T follicular helper cell (primary cell): Measurements from ENCODE around the gene HNF1B.

ENCODE experiments used
- DNase-seq: peaks from one replicate; pipeline ENCODE4 v3.0.0-alpha.2; 2020; ENCODE audit warnings: low read depth

The HNF1B gene

DNA sequence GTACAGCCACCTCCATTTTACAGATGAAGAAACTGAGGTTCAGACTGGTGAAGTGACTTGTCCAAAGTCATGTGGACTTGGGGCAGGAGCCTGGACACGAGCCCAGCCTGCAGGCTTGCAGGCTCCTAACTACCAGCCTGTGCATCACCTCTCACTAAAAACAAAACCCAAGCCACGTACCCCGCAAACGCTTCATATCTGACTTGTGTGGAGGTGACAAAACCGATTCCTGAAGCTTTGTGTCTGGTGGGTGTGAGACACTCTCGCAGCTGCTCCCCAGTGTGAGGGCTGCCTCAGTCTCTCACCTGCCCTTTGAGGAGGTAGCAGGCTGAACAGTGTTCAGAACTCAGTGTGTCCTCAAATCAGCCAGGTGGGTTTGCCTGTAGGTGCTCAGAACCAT, 8.4 kb downstream of the HNF1B start:
- DNase-seq = no peak

DNA sequence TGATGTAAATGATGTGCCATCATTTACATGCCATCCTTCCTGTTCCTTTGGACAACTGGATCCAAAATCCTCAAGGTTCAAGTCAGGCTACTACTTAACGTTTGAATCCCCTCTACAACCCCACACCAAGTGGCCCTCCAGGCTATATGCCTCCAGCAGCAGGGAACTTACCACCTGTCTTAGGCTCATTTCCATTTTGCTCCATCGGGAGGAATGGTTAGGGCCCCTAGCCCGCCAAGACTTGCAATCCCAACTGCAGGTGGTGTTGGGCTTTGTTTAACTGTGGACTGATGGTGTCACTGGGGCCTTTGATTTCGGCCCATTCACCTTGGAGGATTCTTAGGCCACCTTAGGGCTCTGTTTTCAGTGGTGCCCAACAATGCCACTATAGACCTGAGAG, 9.7 kb downstream of the HNF1B start:
- no peak for DNase-seq

DNA sequence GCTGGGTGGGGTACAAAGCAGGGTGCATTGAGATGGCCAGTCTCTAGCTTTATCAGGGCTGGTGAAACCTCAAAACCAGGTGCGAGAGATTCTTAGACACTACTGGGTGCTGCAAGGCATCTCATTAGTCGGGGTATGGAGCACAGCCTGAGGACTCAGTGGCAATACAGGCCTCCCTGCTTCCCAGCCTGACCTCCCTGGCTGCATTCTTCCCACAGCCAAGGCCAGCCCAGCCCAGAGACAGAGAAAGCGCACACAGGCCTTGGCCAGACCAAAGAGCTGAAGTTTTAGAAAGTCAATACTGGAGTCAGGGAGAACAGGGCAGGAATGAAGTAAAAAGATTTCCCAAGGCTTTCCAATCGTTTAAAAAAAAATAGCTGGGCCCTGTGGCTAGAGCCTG, 12.5 kb downstream of the HNF1B start:
- DNase-seq = no peak

DNA sequence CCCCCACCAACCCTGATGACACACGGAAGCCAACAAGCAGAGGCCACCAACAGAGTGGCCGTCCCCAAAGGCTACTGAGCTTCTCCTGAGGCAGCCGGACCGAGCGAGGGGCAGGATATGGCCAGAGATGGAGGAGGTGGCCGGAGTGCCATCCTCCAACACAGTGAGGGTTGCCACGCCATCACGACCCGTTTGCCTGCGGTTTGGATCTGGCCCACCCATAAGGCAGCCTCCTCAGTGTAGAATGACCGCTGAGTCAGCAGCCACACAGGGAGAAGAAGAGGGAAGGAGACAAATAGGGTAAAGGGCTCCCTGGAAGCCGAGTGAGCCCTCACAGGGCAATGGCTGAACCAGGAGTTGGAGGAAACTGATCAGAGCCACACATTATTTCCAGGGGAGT, 13.8 kb downstream of the HNF1B start:
- DNase-seq = no peak

DNA sequence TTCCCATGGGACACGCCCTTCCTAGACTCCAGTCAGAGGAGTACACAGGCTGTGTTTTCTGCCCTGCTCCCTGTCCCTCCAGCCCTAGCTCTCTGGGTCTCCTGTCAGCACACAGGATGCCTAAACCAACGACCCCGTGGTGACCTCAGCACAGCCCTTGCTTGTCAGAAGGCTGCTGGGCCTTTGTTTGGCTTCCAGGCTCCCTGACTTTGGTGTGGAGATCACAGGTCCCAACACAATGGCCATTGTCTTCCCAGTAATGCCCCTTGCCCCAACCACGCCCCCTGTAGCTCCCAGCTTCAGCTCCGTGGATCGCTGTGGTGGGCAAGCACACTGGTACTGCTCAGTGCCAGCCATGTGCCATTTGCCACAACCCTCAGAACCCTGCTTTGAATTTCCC, 15.0 kb downstream of the HNF1B start:
- no peak for DNase-seq

DNA sequence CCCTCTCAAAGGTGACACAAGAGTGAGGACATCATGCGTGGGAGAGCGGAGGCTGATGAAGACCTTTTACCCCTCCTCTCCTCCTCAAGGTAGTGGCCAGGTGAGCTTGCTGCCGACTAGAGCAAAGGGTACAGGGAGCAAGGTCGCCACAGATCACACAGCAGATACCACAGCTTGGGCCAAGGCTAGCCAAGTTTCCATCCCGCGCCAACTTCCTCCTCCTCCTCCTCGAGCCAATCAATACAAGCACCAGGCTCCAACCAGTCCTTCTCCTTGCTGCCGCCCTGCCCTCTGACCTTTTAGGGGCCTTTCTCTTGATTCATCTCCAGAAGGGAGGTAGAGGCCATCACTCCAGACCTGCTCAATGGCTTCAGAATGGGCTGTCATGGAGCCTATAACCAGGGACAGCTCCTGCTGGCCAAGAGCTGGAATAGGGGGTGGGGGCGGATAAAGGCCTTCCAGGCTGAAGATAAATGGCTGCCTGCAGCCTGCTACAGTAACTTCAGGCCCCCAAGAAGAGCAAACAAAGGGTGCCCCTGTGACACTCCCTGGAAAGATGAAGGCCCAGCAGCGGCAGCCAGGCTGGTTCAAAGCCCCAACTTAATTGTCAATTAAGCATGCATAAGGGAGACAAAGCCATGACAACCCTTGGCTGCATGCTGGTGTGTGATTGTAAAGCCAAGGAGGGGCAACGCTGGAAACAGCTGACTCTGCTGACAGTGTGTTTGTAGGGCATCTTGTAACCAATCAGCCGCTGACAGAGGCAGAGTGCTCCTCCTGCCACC, 17.8 kb downstream of the HNF1B start:
- no peak for DNase-seq

DNA sequence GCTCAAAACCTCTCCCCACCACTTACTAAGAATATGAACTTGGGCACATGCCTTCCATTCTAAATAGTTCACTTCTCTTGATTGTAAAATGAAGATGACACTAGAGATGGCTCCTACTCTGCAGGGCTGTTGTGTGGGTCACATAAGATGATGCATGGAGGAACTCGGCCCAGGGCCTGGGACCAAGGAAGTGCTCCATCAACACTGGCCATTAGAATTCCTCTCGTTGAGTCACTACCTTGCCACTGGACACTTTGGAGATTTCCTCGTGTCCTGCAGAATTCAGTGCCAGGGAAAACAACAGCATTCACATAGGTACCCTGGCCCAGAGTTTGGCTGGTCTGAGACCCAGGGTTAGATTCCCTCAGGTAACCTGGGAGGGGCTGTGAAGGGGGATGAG, 18.6 kb downstream of the HNF1B start:
- DNase-seq = no peak

DNA sequence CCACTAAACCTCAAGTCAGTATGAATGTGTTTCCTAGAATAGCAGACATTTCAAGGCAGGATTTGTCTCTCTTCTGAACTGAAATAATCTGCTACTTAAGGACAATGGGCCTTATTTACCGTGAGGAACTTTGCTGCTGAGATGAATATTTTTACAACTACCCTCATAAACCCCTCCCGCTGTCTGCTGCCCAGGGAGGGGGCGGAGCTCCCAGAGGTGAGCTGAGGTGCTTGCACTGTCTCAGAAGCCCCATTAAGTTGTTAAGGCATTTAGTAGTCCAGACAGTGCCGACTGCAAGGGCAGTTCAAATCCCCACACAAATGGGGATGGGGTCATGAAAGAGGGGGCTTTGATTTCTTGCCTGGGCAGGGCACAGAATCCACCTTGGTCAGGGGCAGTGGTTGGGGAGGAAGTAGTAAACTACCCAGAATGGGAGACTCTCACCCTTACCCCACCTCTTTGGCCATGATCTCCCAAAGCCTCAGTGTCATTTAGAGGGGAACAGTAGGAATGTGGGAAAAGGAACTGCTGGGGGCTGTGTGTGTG, 19.2 kb downstream of the HNF1B start:
- DNase-seq = no peak

DNA sequence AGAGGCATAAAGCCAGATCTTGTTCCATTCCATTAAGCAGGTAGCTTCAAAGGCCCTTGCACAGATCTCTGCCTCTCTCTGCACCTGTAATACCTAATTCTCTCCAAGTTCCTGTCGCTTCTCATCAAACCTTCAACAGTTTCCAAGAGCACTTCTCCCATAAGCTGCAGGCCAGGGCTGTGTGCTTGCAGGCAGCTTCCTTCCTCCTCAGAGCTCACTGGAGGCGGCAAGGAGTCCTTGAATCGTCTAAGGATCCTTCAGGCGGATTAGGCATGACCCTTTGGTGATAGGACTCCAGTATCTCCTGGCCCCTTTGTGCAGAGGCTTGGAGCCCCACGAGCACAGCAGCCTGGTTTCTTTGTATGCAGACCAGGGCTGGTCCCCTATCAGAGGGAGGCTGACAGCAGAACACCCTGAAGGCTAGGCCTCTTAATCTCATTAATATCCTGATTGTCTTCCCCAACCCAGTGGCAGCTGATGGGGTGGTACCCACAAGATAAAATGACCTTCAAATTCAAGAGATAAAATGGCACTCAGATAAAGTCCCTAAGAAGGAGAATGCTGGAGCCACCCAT, 19.8 kb downstream of the HNF1B start:
- no peak for DNase-seq

DNA sequence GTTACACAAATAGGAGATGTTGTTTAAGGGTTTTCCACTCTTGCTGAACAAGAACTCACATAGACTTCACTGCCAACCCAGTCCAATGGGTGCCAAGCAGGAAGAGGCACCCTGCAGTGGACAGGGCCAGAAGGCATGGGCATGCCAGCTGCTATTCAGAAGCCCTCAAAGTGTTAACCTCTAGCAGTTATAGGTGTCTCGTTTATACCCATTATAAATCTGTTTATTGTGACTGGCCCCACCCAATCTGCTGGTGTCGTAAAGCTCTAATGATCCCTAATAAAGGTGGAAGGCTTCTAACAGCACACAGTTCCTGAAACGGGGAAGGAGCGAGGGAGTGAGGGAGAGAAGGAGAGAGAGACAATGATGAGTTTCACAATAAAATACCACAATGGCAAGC, 23.9 kb downstream of the HNF1B start:
- no peak for DNase-seq

DNA sequence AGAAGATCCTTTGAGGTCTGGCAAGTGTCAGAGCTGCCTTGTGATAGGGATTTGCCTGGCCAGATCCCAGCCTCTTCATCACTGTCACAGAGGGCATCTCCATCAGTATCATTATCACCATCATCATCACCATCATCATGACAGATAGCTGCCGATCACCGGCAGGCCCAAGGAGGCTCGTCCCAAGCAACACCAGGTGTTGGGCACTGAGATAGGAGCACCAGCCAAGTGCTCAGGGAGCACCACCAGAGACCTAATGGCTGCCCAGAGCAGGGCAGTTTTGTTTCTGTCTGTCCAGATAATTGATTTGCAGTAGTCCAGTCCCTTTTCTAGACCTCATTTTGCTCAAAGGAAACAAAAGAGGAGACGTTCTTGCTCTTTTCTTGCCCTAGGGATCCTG, 25.0 kb downstream of the HNF1B start:
- no peak for DNase-seq

DNA sequence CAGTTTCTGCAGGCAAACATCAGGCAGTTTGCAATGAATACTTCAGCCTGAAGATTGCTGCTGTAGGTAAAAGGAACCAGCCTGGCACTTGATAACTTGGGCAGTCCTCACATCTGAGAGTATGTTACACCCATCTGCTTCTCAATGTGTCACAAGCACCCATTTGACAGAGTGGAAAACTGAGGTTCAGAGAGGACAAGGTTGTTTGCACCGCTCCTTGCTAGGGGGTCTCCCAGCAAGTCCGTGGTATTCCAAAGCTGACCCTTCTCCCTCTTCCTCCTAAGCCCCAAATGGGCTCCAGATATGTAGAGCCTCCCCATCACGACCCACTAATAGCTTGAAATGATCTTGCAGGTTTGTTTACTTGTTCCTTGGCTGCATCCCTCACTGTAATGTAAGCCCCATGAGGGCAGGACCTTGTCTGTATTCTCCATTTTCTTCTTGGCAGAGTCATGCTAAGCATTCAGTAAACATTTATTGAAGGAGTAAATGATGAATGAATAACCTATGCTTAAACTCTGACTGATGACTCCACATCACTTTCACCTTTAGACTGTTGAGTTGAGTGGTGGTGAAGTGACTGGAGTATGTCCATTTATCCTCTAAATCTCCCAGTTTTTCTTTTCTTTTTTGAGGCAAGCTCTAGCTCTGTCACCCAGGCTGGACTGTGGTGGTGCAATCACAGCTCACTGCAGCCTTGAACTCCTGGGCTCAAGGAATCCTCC, 26.4 kb downstream of the HNF1B start:
- no peak for DNase-seq

DNA sequence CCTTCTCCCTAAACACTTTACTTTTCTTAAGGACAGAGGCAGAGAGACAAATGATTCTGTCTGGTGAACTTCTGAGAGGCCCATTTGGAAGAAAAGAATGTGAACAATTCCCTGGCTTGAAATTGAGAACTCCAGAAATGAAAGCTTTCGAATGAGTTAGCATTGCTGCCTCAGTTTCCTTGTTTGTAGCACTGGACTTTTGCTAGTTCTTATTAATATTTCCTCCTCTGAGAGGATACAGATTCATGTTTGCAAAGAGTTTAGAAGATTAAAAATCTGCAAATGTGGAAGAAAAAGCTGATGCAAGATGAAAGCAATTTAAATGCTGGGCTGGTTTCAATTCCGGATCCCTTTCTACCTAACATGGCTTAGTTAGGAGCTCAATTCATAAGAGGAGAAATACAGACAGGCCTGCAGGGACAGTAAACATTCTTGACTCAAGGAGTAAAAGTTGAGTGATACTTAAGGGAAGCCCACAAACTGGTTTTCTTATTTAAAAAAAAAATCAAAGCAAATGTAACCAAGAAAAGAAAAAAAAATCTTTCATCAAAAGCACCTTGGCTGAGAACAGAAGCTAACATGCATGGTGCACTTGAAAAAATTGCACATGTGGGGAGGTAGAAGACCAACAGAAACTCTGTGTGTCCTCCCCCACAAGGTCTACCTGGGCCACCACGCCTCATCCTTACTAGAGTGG, 27.1 kb downstream of the HNF1B start:
- DNase-seq = no peak

DNA sequence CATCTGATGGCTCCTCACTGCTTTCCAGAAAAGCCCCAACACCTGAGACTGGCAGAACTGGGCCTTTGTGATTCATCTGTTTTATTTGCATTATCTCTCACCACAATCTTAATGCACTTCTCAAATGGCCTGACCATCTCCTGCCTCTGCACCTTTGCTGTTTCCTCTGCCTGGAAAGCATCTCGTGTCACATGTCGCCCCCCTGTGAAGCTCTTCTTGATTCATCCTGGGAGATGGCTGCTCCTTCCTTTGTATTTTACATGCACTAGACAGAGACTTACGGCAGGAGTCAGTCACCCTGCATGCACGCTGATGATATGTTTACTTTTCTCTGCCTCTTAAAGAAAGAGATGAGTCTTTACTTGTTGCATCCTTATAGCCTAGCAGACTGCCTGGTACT, 30.0 kb downstream of the HNF1B start:
- DNase-seq = no peak

DNA sequence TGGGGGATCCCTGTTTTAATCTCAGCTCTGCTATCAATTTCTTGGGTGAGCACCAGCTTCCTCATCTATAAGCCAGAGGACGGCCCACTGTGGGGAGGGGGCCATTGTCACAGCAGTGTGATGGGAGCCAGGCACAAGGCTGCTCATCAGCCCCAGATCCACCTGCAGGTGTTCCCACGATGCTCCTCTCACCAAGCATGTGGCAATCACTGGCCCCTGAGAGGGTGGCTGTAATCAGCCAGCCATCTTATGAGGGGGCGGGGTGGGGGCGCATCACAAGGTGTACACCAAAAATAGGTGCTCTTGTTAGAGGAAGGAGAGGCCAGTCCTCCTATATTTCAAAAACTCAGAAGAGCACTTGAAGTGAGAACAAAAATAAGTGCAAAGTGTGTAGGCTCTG, 31.2 kb downstream of the HNF1B start:
- DNase-seq = no peak

DNA sequence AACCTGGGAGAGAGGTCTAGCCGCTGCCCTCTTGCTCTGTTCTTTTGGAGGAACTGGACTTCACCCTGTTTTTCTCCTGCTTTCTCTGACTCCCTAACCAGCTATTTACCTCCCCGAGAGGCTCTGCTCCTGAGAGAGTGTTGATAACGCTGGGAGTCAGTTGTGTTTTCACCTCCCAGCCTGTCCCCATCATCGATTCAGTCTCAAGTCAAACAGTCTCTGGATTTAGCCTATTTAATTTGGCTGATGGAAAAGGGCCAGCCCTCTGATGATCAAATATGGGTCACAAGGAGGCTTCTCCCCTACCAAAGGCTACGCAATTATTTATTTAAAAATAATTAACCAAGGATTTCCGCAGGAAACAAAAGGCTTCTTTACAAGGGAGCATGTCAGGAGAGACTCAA, 31.8 kb downstream of the HNF1B start:
- no peak for DNase-seq

DNA sequence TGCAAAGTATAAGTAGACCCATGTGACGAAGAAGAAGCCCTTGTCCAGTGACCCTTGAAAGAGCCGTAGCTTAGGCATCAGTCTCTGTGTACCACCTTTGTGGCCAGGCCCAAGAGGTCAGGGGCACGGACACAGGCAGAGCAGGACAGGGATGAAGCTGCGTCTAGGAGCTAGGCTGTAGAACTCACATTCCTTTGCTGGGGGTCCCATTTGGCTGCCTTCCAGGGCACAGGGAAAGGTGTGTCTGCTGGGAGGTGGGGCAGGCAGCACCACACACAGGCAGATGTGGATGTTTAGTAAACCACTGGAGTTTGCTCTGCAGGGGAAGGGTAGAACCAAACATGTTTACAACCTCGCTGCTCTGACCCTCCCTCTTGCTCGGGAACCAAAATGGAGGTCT, 33.7 kb downstream of the HNF1B start:
- no peak for DNase-seq

DNA sequence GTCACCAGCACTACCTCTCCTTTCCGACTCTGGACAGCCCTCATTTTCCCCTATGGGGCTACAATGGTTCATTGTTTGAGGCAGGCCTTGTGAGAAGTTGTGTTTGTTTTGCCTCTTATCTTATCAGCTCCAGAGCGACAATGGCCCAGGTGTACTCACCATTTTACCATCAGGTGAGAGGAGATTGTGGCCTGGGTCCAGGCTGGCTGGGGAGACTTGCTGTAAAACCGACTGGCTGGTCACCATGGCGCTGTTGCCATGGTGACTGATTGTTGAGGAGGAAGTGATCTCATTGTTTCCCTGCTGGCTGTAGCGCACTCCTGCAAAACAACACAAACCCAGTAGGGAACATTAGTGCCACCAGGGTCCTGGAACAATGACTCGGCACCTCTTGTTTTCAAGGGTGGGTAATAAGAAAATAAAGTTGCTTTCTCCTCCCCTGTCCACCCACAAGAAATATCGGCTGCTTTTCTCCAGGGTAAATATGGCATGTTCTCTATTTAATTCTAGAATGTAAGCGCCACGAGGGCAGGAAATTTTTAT, 34.4 kb downstream of the HNF1B start:
- no peak for DNase-seq

DNA sequence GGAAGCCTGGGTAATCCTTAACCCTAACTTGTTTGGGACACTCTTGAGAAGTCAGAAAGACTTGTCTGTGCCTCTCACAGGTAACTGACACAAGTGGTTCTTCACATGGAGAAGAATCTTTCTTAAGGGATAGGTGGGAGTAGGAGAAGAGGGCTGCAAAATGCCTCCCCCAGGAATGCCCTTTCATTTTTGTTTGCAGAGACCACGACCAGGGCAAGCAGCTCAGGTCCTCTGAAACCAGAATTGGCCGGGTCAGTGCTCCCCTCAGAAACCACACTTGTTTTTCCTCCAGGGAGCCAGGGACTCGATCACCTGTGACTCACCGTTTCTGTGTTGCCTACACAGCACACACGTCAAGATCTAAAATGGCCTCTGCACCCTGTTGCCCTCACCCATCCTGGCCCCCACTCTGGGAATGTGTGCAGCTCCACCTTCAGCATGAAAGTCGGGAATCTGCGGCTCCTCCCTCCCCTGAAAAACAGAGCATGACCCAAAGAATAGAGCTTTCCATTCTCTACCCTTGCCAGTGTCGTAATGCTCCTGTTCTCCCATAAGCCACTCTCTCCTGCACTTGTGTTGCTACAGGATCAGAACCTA, 36.1 kb downstream of the HNF1B start:
- DNase-seq = no peak

DNA sequence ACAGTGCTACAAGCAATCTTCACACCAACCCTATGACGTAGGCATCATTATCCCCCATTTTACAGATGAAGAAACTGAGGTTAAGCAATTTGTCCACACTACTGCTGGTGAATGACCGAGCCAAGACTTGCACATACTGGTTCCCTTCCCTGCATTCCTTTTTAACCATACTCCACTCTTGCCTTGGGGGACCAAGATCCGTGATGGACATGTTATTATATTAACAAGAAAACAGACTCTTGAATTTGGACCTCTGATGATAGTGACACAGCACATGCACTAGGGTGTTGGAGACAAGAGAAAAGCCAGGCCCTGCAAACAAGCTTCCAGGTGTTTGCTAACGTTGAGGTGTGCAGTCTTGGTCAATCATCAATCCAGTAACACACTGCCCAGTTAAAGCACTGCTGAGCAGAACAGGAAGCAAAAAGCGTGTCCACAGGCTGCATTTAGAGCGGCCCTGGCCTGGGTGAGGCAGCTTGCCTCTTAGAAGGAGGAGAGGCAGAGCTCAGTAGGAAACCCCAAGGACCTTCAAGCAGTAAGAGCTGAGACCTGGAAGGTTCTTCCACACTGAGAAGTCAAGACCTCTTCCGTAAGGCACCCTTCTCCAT, 36.7 kb downstream of the HNF1B start:
- no peak for DNase-seq

DNA sequence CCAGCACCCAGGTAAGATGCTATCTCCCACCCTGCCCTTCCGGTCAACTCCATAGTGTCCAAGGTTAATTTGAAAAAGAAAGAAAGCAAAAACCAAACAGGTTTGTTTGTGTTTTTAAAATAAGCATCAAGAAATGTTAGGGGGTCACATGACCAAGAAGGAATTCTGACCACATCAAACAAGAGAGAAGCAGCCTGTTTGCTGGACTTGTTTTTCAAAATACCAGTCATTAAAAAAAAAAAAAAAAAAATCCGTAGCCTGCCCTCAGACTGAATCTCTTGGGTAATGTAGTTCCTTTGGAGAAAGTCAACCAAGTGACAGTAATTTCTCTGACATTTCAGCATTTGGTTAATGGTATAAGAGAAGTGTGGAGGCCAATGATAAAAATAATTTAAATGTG, 38.4 kb downstream of the HNF1B start:
- DNase-seq = no peak
